Fibroblast of lung (primary cell): Measurements from ENCODE around the gene PIAS1.

Source experiments
- EZH2 ChIP-seq: IDR thresholded peaks from 2 replicates; pipeline ENCODE4 v1.5.1; 2012; ENCODE audit warnings: low read length, control low read depth, mild to moderate bottlenecking; ENCODE audit errors: missing control alignments
- TF ChIP-seq, protein P1 (sequence below), 2 donors: IDR thresholded peaks in 1 of 2; conservative IDR thresholded peaks in 1 of 2; 1 replicate in 1 of 2; 2 replicates in 1 of 2; pipeline ENCODE4 v1.5.1; 2011 to 2012; ENCODE audit warnings: low read length in 2 of 2, control low read depth in 1 of 2, inconsistent platforms in 1 of 2, low read depth in 1 of 2, mild to moderate bottlenecking in 1 of 2

DNA sequence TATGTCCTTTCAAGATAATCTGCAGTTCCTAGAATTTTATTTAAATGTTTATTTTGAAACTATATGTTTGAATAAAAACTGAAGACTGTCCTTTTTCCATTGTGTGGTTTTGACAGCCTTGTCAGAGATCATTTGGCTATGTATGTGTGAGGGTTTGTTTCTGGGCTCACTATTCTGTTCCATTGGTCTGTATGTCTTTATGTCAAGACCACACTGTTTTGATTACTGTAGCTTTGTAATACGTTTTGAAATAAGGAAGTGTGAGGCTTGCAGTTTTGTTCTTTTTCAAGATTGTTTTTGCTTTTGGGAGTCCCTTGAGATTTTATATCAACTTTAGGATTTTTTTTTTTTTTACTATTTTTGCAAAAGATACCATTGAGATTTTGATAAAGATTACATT lies 42.0 kb downstream of the PIAS1 start:
- TF ChIP-seq, protein P1, sequence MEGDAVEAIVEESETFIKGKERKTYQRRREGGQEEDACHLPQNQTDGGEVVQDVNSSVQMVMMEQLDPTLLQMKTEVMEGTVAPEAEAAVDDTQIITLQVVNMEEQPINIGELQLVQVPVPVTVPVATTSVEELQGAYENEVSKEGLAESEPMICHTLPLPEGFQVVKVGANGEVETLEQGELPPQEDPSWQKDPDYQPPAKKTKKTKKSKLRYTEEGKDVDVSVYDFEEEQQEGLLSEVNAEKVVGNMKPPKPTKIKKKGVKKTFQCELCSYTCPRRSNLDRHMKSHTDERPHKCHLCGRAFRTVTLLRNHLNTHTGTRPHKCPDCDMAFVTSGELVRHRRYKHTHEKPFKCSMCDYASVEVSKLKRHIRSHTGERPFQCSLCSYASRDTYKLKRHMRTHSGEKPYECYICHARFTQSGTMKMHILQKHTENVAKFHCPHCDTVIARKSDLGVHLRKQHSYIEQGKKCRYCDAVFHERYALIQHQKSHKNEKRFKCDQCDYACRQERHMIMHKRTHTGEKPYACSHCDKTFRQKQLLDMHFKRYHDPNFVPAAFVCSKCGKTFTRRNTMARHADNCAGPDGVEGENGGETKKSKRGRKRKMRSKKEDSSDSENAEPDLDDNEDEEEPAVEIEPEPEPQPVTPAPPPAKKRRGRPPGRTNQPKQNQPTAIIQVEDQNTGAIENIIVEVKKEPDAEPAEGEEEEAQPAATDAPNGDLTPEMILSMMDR (conservative IDR thresholded peaks at IDR 0.05 in 1 of 2, IDR thresholded peaks at IDR 0.05 in 1 of 2; ENCODE audit: low read depth in 1 of 2, low read length in 2 of 2): no peak
- TF ChIP-seq EZH2: no peak
